GM12801 (cell line): ENCODE measurements around the gene LINC01488.

Experiments
- TF ChIP-seq, protein P1 (sequence below): IDR thresholded peaks from one replicate; pipeline ENCODE4 v1.5.1; 2011; ENCODE audit warnings: control low read depth; ENCODE audit not compliant: insufficient read length; ENCODE audit errors: extremely low read depth

The LINC01488 gene

GRCh38 chr11:69488543-69488940 is 7.1 kb downstream of the LINC01488 start:
- TF ChIP-seq, protein P1, sequence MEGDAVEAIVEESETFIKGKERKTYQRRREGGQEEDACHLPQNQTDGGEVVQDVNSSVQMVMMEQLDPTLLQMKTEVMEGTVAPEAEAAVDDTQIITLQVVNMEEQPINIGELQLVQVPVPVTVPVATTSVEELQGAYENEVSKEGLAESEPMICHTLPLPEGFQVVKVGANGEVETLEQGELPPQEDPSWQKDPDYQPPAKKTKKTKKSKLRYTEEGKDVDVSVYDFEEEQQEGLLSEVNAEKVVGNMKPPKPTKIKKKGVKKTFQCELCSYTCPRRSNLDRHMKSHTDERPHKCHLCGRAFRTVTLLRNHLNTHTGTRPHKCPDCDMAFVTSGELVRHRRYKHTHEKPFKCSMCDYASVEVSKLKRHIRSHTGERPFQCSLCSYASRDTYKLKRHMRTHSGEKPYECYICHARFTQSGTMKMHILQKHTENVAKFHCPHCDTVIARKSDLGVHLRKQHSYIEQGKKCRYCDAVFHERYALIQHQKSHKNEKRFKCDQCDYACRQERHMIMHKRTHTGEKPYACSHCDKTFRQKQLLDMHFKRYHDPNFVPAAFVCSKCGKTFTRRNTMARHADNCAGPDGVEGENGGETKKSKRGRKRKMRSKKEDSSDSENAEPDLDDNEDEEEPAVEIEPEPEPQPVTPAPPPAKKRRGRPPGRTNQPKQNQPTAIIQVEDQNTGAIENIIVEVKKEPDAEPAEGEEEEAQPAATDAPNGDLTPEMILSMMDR = no peak

DNA sequence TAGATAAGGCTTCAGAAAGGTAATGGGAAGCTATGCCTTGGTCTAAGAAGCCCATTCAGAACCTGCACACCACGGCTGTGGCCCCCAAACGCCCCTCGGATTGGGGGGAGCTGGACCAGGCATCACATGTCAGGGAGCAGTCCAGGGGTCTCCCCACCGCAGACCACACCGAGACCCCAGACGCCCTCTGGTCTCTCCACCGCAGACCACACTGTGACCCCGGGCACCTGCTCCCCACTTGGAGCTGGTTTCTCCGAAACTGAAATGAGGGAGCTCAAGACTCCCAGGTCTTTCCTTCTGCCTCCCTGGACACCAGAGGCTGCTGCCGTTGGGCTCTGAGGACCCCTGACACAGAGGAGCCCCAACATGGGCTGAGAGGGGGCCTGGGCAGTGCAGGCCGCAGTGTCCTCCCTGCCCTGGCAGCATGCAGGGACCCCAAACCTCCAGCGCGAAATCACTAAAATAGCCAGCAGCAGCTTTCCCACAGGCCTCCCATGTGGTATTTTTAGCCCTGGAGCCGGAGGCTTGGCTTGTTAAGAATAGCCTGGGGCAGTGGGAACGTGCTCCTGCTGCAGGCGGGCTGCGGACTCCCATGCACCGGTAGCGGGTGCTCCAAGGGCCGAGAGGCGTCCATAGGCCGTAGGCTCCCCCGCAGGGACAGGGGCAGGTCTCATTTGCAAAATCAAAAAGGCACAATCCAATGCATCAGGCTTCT is 7.7 kb downstream of the LINC01488 start:
- TF ChIP-seq, protein P1 = no peak

DNA sequence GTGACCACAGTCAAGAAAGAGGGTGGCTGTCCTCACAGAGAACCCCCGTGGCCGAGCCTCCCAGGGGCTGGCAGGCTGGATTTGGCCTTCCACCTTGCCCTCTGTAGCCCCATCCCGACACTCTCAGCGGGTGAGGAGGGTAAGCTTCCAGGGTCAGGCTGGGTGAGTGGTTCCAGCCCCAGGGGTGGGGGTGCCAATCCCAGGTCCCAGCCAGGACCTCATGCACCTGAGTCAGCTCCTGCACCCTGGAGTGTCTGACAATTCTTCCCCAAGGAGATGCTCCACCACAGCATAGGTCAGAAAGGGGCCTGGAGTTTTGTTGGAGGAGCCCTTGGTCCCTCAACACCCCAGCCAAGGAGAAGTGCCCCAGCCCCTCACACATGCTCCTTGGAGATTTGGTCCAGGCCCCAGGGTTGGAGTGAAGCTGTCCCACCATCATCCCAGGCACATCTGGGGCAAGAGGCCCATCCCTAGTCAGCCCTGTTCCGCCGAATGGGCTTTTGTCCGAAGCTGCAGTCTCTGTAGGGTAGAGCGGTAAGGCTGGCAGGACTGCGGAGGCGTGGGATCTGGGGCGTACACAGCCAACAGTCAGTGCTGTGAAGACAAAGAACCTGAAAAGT is 8.4 kb downstream of the LINC01488 start:
- TF ChIP-seq, protein P1 = no peak

DNA sequence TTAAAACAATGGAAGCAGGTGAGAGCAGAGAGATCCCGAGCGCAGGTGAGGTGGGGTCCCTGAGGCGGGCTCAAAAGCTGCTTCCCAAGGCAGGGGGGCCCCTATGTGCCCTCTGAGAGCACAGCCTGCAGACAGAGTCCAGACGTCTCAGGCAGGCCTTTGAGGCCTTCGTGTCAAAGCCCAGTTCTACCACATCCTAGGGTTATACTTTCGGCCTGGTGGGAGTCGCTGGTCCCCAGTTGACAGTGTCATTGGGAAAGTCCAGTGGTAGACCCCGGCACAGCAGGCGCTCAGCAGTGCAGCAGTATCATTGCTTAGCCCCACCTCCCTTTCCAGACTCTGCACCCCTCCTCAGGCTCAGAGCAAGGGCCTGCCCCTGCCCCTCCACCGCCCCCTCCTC is 9.1 kb downstream of the LINC01488 start:
- TF ChIP-seq, protein P1 = no peak

DNA sequence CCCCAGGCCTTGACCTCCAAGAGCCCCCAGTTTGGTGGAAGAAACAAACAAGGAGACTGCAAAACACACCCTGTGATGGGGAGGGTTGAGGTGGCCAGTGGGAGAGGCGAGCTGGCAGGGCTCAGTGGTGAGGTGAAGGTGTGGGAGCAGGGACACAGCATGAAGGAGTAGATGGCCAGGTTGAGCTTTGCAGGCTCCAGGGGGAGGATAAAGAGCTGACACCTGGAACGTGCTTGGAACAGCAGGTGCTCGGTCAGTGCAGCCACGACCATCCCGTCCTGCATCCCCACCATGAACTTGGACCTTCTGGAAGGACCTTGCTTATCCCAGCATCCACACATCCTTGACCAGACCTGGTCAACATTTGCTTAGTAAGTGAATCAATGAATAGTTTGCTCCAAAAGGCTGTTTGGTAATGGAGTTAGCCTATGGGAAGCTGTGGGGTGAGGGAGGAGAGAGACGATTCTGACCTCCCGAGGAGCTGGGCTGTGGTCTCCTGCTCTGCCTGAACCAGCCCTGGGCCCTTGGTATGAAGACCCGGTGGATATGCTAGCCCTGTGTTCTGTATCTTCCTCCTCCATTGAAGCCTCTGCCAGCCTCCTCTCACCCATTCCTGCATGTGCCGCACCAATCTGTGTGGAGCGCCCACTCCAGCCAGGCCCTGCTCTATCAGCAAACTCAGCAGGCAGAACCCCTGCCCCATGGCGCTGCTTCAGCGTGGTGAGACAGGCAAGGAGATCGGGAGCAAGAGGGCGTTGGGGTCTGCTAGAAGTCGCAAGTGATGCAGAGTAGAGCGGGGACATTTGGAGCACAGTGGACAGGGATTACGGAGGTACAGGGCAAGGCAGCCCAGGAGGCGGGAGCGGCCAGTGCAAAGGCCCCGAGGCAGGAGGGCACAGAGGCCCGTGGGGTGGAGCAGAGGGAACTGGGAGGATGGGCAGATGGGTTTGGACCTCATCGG is 9.9 kb downstream of the LINC01488 start:
- TF ChIP-seq, protein P1 = no peak

GRCh38 chr11:69492201-69492991 is 10.9 kb downstream of the LINC01488 start:
- TF ChIP-seq, protein P1 = no peak
